GM19023 (cell line): ENCODE results near the gene MAPT.
"Not testable (repeated sequence)": the region's sequence is repeated elsewhere in the genome, so short reads cannot be mapped to it uniquely, and the experiment has no call there.

Experiments used
- ATAC-seq: cut with Tn5 transposase; IDR thresholded peaks from one replicate; pipeline ENCODE4 v1.9.1; 2021; ENCODE audit warnings: mild to moderate bottlenecking, moderate library complexity; ENCODE audit not compliant: unreplicated experiment

Gene MAPT

DNA sequence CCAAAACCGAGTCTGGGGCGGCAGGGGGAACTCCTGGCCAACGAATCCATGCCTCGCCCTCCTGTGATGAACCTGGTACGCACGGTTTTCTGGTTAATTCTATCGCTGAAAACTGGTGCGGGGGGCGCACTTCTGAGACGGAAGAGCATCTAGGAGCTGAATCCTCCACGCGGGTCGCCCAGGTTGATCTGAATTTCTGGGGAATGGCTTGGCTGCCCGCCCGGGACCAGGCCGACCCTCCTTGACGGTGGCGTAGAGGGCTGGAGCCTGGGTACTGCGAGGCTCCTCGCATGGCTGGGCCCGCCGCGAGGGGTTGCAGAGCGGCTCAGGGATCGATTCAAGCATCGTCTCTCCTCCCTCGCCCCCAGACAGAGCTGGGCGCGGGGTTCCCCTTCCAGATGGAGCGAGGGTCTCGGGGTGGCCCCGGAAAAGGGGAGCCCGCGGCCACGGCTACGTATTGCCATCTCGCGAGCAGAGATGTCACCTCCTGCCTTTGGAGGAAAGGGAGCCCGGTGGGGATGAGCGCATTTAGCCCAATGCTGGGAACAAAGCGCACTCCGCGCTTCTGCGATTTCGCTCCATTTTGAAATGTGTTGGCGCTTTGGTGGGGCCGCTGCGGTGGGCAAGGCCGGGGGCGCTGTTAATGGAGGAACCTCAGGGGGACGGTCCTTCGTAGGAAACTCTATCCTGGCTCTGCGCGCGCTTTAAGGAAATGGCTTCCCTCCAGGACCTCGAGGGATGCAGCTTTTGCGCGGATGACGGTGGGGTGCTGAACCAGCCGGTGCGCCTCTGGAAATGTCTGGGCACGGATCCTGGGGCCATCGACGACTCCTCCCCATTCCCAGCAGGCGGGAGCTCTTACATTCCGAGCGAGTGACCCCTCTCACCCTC lies 2.7 kb downstream of the MAPT start:
- ATAC-seq, result no peak

- no peak for ATAC-seq
Measured at GRCh38 chr17:45900136-45900535, 5.8 kb downstream of the MAPT start.

DNA sequence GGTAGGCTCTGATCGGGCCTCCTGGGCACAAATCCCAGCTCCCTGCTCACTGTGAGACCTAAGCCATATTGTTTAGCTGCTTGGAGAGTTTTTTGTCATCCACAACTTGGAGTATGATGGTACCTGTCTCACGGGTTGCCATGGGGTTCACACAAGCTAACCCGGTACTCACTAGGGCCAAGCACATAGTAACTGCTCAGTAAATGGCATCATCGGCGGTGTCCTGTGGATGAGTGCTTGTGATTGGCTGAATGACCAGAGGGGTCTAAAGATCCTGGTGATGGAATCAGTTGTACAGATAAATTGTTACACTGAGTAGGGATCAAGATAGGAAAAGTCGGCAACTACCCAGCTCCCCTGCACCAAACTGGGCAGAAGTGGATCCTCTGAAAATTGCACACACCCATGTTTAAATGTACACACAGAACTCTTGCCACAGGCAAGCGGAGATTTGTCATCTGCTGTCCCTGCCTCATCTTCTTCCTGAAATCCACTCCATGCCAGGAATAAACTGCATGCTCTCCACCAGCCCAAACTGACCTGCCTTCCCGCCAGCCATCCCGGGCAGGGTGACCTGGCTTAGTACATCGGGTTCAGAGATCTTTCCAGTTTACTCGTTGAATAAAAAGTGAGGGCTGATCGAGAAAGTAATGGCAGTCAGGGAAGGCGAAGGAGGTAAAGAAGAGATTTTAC lies 6.5 kb downstream of the MAPT start:
- ATAC-seq, result no peak

DNA sequence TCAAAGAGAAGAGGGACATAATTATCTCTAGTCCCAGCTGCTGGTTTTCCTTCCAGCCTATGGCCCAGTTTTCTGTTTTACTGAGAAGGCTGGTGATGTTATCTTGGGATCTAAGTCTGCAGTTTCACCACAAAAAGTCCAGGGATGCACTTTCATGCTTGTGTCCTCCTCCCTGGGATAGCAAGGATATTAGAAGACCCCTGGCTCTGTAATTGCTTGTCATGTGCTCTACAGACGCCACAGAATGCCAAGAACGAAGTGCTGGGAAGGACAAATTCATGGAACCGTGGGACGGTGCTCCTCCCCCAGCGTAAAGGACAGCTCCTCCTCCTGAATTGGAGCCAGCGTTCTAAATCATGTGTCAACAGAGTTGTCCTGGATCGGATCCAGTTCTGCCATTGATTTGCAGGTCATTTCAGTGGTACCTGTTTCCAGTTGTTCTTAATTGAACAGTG lies 8.6 kb downstream of the MAPT start:
- no peak for ATAC-seq

DNA sequence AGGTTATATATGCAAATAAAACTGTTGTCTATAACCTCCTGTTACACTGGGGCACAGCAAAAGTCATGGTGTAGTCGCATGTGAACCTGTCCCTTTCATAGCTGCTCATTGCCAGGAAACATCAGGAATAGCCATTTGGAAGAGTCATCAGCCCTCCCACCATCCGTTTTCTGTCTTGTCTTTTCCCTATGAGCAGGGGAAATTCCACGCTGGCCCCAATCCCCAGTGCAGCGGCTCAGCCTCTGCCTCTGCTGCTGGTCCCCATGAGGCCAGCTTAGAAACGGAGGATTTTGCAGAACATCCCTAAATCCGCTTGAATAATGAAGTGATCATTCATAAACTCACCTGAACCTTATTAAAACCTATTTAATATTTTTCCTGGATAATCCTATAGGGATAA lies 10.5 kb downstream of the MAPT start:
- no peak for ATAC-seq

GRCh38 chr17:45905814-45906213 lies 11.5 kb downstream of the MAPT start:
- no peak for ATAC-seq

DNA sequence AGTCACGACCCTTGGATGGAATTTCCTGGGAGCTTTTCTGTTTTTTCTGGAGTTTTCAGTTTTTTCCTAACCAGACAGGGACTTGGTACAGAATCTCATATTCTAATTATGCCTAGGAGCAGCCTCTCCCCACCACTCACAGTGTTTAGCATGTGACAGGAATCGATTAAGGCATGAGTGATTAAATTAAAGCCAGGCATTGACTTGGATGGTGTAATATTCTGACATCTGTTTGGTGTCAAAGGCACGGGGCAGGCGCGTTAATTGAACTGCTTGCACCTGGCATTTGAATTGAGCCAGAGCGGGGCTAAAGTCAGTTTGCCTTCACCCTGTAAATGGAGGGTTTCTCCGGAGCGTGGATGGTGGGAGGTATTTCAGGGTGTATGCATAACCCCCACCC lies 11.9 kb downstream of the MAPT start:
- no peak for ATAC-seq

GRCh38 chr17:45906927-45907622 lies 12.7 kb downstream of the MAPT start:
- ATAC-seq, result no peak

DNA sequence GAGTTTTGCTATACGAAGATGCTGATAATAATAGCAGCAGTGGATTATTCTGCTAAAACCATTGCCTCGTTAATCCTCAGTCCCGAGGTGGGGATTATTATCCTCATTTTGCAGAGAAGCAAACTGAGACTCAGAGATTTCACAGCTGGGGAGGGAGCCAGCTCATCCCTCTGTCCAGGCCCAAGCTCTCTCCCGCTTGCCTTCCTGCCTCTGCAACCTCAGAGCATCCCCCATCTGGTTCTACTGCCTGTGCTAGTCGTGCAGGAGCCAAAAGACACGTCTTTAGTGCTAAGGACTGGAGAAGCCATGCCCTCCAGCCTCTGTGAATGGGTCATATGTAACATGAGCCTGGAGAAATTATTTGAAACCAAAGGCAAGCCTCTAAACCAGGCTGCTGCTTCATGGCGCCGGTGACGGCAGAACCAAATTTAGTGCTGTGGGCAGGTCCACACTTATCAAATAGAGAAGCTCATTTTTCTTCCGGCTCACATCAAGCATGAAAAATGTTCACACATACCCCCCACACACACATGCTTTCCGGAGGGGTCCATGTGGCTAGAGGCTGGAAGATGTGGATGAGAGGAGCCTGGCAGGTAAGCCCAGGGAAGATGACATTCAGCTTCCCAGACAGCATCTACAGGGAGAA lies 13.5 kb downstream of the MAPT start:
- no peak for ATAC-seq

DNA sequence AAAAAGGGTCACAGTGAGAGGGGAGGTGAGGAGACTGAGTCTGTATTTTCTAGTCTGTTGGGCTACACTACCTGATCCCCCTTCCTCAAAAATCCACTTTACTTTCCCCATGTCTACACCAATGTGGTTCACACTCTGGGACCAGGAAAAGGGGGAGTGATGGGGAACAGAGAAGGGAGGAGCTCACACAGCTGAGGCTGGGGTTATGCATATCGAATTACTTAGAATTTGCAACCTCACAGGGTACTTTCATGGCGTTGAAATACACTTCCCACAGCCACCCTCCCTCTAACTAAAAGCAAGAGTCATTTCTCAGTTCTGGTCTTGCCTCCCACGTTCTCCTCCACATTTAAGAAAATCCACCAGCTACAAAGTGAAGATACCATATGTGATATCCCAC lies 14.1 kb downstream of the MAPT start:
- ATAC-seq, result no peak

GRCh38 chr17:45908935-45909334 lies 14.6 kb downstream of the MAPT start:
- ATAC-seq, result no peak

DNA sequence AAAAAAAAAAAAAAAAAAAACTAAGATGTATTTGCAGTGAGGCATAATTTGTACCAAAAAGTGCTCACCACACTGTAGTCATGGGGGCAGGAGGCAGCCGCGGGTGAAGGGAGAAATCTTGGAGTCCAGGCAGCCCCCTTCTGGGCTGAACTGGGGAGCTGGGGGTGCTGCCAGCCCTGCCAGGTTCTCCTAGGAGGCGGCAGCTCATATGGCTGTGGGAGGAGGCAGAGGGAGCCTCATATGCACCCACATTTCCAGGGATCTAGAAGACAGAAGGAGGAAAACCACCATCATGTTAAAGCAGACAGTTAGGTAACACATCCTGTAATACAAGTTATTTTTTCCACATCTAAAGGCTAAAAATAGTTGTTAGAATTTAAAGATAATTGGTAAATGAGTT lies 16.3 kb downstream of the MAPT start:
- ATAC-seq, result no peak

GRCh38 chr17:45912319-45912718 lies 18.0 kb downstream of the MAPT start:
- no peak for ATAC-seq

GRCh38 chr17:45913030-45913429 lies 18.7 kb downstream of the MAPT start:
- not testable (repeated sequence) for ATAC-seq

- no peak for ATAC-seq
Measured at GRCh38 chr17:45914047-45914717, 19.8 kb downstream of the MAPT start.

DNA sequence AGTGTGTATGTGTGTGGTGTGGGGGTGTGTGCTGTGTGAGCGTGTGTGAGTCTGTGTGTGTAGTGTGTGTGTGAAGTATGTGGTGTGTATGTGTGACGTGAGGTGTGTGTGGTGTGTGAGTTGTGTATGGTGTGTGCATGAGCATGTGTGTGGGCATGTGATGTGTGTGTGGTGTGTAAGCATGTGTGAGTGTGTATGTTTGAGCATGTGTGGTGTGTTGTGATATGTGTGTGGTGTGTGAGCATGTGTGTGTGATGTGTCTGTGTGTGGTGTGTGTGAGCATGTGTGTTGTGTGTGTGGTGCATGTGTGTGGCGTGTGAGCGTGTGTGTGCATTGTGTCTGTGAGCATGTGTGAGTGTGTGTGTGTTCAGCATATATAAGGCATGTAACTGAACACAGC lies 20.9 kb downstream of the MAPT start:
- no peak for ATAC-seq

GRCh38 chr17:45917081-45917480 lies 22.7 kb downstream of the MAPT start:
- no peak for ATAC-seq

- ATAC-seq, result no peak
Measured at GRCh38 chr17:45918241-45918745, 23.9 kb downstream of the MAPT start.

GRCh38 chr17:45919136-45919535 lies 24.8 kb downstream of the MAPT start:
- no peak for ATAC-seq

DNA sequence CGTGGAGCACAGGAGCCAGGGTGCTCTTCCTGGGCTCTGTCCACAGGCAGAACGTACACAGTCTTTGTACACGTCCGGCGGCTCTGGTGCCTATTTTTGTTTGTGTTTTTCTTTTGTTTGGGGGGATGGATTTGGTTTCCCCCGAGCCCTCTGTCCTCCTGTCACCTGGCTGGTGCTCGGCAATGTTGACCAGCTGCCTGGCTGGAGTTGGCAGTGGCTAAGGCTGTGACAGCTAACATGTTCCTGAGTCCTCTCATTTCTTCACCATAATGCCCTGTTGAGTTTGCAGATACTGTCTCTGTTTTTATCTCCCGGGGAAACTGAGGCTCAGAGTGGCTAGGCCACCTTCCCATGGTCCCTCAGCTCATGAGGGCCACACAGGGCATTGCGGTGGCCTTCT lies 25.7 kb downstream of the MAPT start:
- ATAC-seq, result no peak
